ENCODE data around the gene SNCG. TPM values are rescaled to one million over a fixed set of nuclear protein-coding genes. Genes with fewer than 3 reads are reported as not detected.
"Not testable (repeated sequence)": the region's sequence is repeated elsewhere in the genome, so short reads cannot be mapped to it uniquely, and the experiment has no call there.

SNCG gene
- polyA plus RNA-seq, 1 donor from 2014 or later: 6.1 TPM

DNA sequence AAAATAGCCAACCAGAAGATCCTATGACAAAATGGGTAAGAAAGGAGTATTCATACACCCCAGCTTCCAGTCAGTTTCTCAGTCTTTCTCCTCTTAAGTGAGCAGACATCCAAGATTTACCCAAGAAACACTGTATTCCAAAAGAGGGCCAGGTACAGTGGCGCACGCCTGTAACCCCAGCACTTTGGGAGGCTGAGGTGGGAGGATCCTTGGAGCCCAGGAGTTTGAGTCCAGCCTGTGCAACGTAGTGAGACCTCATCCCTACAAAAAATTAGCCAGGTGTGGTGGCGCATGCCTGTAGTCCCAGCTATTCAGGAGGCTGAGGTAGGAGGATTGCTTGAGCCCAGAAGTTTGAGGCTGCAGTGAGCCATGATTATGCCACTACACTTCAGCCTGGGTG lies 10.6 kb upstream of the SNCG start:
- H3F3A ChIP-seq (ENCODE audit: insufficient read depth, low read length, poor library complexity, severe bottlenecking); H4K20me1 ChIP-seq (ENCODE audit: insufficient read depth); H3K4me2 ChIP-seq (ENCODE audit: low read length); H3K4me3 ChIP-seq (ENCODE audit: low read length); H3K9me2 ChIP-seq (ENCODE audit: insufficient read depth, low read length); H2AFZ ChIP-seq (ENCODE audit: low read depth, low read length); H3K27ac ChIP-seq (ENCODE audit: low read length); H3K9me3 ChIP-seq (ENCODE audit: low read length); H3K79me2 ChIP-seq (replicated peaks; ENCODE audit: insufficient read depth, low read length); H3K9ac ChIP-seq (ENCODE audit: low read length); H3K36me3 ChIP-seq (ENCODE audit: insufficient read depth, low read length); H3K27me3 ChIP-seq (ENCODE audit: insufficient read depth, low read depth, low read length): not testable (repeated sequence)

GRCh38 chr10:86950349-86950748 lies 8.1 kb upstream of the SNCG start:
- Histone ChIP-seq H3F3A (ENCODE audit: insufficient read depth, low read length, poor library complexity, severe bottlenecking) (no peaks in the 10 kb centered on the region), H3K4me3 (ENCODE audit: low read length) (no peak overlapping the region), H3K36me3 (ENCODE audit: insufficient read depth, low read length) (no peaks in the 10 kb centered on the region), H3K79me2 (replicated peaks; ENCODE audit: insufficient read depth, low read length) (no peaks in the 10 kb centered on the region), H3K4me2 (ENCODE audit: low read length) (no peak overlapping the region), H4K20me1 (ENCODE audit: insufficient read depth) (no peaks in the 10 kb centered on the region), H3K9me3 (ENCODE audit: low read length) (no peaks in the 10 kb centered on the region), H3K9ac (ENCODE audit: low read length) (no peak overlapping the region), H2AFZ (ENCODE audit: low read depth, low read length) (no peak overlapping the region), H3K9me2 (ENCODE audit: insufficient read depth, low read length) (no peaks in the 10 kb centered on the region), H3K27ac (ENCODE audit: low read length) (no peak overlapping the region), H3K27me3 (ENCODE audit: insufficient read depth, low read depth, low read length) (no peaks in the 10 kb centered on the region)
- no peak for TF ChIP-seq EZH2 (IDR thresholded peaks at IDR 0.05; ENCODE audit: borderline replicate concordance, insufficient read depth, low read length, poor library complexity, severe bottlenecking)
- TF ChIP-seq, protein P1, sequence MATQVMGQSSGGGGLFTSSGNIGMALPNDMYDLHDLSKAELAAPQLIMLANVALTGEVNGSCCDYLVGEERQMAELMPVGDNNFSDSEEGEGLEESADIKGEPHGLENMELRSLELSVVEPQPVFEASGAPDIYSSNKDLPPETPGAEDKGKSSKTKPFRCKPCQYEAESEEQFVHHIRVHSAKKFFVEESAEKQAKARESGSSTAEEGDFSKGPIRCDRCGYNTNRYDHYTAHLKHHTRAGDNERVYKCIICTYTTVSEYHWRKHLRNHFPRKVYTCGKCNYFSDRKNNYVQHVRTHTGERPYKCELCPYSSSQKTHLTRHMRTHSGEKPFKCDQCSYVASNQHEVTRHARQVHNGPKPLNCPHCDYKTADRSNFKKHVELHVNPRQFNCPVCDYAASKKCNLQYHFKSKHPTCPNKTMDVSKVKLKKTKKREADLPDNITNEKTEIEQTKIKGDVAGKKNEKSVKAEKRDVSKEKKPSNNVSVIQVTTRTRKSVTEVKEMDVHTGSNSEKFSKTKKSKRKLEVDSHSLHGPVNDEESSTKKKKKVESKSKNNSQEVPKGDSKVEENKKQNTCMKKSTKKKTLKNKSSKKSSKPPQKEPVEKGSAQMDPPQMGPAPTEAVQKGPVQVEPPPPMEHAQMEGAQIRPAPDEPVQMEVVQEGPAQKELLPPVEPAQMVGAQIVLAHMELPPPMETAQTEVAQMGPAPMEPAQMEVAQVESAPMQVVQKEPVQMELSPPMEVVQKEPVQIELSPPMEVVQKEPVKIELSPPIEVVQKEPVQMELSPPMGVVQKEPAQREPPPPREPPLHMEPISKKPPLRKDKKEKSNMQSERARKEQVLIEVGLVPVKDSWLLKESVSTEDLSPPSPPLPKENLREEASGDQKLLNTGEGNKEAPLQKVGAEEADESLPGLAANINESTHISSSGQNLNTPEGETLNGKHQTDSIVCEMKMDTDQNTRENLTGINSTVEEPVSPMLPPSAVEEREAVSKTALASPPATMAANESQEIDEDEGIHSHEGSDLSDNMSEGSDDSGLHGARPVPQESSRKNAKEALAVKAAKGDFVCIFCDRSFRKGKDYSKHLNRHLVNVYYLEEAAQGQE (IDR thresholded peaks at IDR 0.05; ENCODE audit: borderline replicate concordance): no peak

GRCh38 chr10:86951184-86951761 lies 7.1 kb upstream of the SNCG start:
- Histone ChIP-seq H2AFZ (ENCODE audit: low read depth, low read length) (no peak overlapping the region), H3K9ac (ENCODE audit: low read length) (no peak overlapping the region), H3K36me3 (ENCODE audit: insufficient read depth, low read length) (no peaks in the 10 kb centered on the region)

DNA sequence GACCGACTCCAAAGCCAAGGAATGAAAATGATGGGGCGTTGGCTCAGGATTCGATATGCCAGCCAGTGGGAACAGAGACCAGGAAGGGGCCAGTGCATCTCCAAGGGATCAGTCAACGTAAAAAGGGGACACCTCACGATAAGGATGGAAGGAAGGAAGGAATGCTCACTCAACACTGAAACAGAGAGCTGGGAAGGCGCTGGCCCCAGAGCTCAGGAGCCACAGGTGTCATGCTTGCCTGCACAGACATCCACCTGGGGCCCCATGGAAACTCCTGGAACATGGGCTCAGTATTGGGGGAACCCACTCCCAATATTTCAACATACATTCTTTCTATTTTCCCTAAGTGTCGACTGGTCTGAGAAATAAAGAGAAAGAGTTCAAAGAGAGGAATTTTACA lies 6.3 kb upstream of the SNCG start:
- Histone ChIP-seq H3K9ac (ENCODE audit: low read length) (no peak overlapping the region), H3K36me3 (ENCODE audit: insufficient read depth, low read length) (no peaks in the 10 kb centered on the region), H3K79me2 (replicated peaks; ENCODE audit: insufficient read depth, low read length) (no peaks in the 10 kb centered on the region), H4K20me1 (ENCODE audit: insufficient read depth) (no peaks in the 10 kb centered on the region), H3K4me3 (ENCODE audit: low read length) (no peak overlapping the region), H2AFZ (ENCODE audit: low read depth, low read length) (no peak overlapping the region), H3K4me2 (ENCODE audit: low read length) (no peak overlapping the region), H3K9me2 (ENCODE audit: insufficient read depth, low read length) (no peaks in the 10 kb centered on the region), H3K9me3 (ENCODE audit: low read length) (no peaks in the 10 kb centered on the region), H3F3A (ENCODE audit: insufficient read depth, low read length, poor library complexity, severe bottlenecking) (no peaks in the 10 kb centered on the region), H3K27me3 (ENCODE audit: insufficient read depth, low read depth, low read length) (no peaks in the 10 kb centered on the region), H3K27ac (ENCODE audit: low read length) (no peak overlapping the region)
- TF ChIP-seq EZH2 (IDR thresholded peaks at IDR 0.05; ENCODE audit: borderline replicate concordance, insufficient read depth, low read length, poor library complexity, severe bottlenecking) (no peak), RAD21 (conservative IDR thresholded peaks at IDR 0.05) (no peak), POLR2AphosphoS5 (IDR thresholded peaks at IDR 0.05) (no peak), CTCF (IDR thresholded peaks at IDR 0.05; ENCODE audit: poor library complexity, severe bottlenecking) (no peak), EP300 (conservative IDR thresholded peaks at IDR 0.05; ENCODE audit: poor library complexity, severe bottlenecking) (no peak), TAF1 (IDR thresholded peaks at IDR 0.05; ENCODE audit: low read depth) (no peak), SMC3 (conservative IDR thresholded peaks at IDR 0.05; ENCODE audit: poor library complexity) (no peak)
- TF ChIP-seq, protein P1 (IDR thresholded peaks at IDR 0.05; ENCODE audit: borderline replicate concordance): no peak

More at GRCh38 chr10:86951184-86951761, 7.1 kb upstream of the SNCG start:
- no peaks in the 10 kb centered on the region for H3K27me3 ChIP-seq (ENCODE audit: insufficient read depth, low read depth, low read length)
- H3F3A ChIP-seq (ENCODE audit: insufficient read depth, low read length, poor library complexity, severe bottlenecking): no peaks in the 10 kb centered on the region
- no peak for TF ChIP-seq SMC3 (conservative IDR thresholded peaks at IDR 0.05; ENCODE audit: poor library complexity)
- TF ChIP-seq RAD21 (conservative IDR thresholded peaks at IDR 0.05): no peak
- TF ChIP-seq EZH2 (IDR thresholded peaks at IDR 0.05; ENCODE audit: borderline replicate concordance, insufficient read depth, low read length, poor library complexity, severe bottlenecking): no peak
- no peak for TF ChIP-seq MXI1 (conservative IDR thresholded peaks at IDR 0.05; ENCODE audit: poor library complexity, severe bottlenecking)
- no peaks in the 10 kb centered on the region for H3K9me2 ChIP-seq (ENCODE audit: insufficient read depth, low read length)
- H3K27ac ChIP-seq (ENCODE audit: low read length): no peak overlapping the region
- no peaks in the 10 kb centered on the region for H3K9me3 ChIP-seq (ENCODE audit: low read length)
- no peaks in the 10 kb centered on the region for H4K20me1 ChIP-seq (ENCODE audit: insufficient read depth)
- no peak overlapping the region for H3K4me3 ChIP-seq (ENCODE audit: low read length)
- H3K4me2 ChIP-seq (ENCODE audit: low read length): no peak overlapping the region
- H3K79me2 ChIP-seq (replicated peaks; ENCODE audit: insufficient read depth, low read length): no peaks in the 10 kb centered on the region
